Measurements from ENCODE around the gene SLC38A10. TPM values are rescaled to one million over a fixed set of nuclear protein-coding genes. Genes with fewer than 3 reads are reported as not detected.

The SLC38A10 gene
- polyA plus RNA-seq, 1 donor (not counting 4 experiments of a cell fraction or from before 2014, with no cell fraction given) = 16.8 TPM

GRCh38 chr17:81222906-81223761 lies 72.0 kb downstream of the SLC38A10 start, which contains the start of gene CEP131:
TSS of gene CEP131 (minus strand) at chr17:81222965. CDS start at chr17:81220056, 2,909 bp downstream.
- Histone ChIP-seq H3K4me2 (ENCODE audit: control insufficient read depth, extremely low read depth, insufficient read depth, low read depth, low read length) (peak within 1 kb of the TSS; percentile 87), H3K36me3 (ENCODE audit: control insufficient read depth in 2 of 2, extremely low read depth in 1 of 2, insufficient read depth in 2 of 2, low read length in 2 of 2) (no peaks in the 10 kb centered on the region), H2AFZ (ENCODE audit: control insufficient read depth, low read length) (peak within 1 kb of the TSS; percentile 84), H3K79me2 (ENCODE audit: control insufficient read depth, insufficient read depth, low read length) (no peaks in the 10 kb centered on the region), H3K4me3 (ENCODE audit: control insufficient read depth in 2 of 3, extremely low read depth in 1 of 3, insufficient read depth in 2 of 3, low read depth in 1 of 3, low read length in 3 of 3) (peak within 1 kb of the TSS; percentile 51 to 79 (median 67)), H3K4me1 (ENCODE audit: control insufficient read depth, extremely low read depth, insufficient read depth, low read length) (peaks cover 17% of the 10 kb centered on the region), H3K9me3 (ENCODE audit: control insufficient read depth, low read depth, low read length) (no peaks in the 10 kb centered on the region), H3K27ac (ENCODE audit: control insufficient read depth, insufficient read depth, low read length) (no peak within 1 kb of the TSS), H3K9me1 (ENCODE audit: control insufficient read depth, extremely low read depth, insufficient read depth, low read length) (no peaks in the 10 kb centered on the region), H3K9ac (ENCODE audit: control insufficient read depth, extremely low read depth, insufficient read depth, low read length) (peak within 1 kb of the TSS; percentile 56), H3K27me3 (ENCODE audit: control insufficient read depth, extremely low read depth, insufficient read depth, low read length) (no peaks in the 10 kb centered on the region), H4K20me1 (ENCODE audit: control insufficient read depth, extremely low read depth, insufficient read depth, low read length) (no peaks in the 10 kb centered on the region)
- TF ChIP-seq EZH2 (IDR thresholded peaks at IDR 0.05; ENCODE audit: low read length) (no peak), CTCF (optimal IDR thresholded peaks at IDR 0.05 in 1 of 3, IDR thresholded peaks at IDR 0.05 in 1 of 3, conservative IDR thresholded peaks at IDR 0.05 in 1 of 3; ENCODE audit: extremely low read depth in 1 of 3, insufficient read depth in 2 of 3, low read length in 3 of 3) (no peak)
- FAIRE-seq = no peak
- DNase-seq (ENCODE audit: low read depth, low spot score) = peak; percentile 92
- dilution Hi-C loops (cut with MboI; ENCODE audit: extremely low pct_ligation_motif_present, low sequenced_read_pairs) = no loop called here

GRCh38 chr17:81222620-81222905 lies 72.5 kb downstream of the SLC38A10 start:
- no peak for FAIRE-seq
- no peak for TF ChIP-seq EZH2 (IDR thresholded peaks at IDR 0.05; ENCODE audit: low read length)
- no peak for TF ChIP-seq CTCF (optimal IDR thresholded peaks at IDR 0.05 in 1 of 3, IDR thresholded peaks at IDR 0.05 in 1 of 3, conservative IDR thresholded peaks at IDR 0.05 in 1 of 3; ENCODE audit: extremely low read depth in 1 of 3, insufficient read depth in 2 of 3, low read length in 3 of 3)
- no peaks in the 10 kb centered on the region for H3K27me3 ChIP-seq (ENCODE audit: control insufficient read depth, extremely low read depth, insufficient read depth, low read length)
- H3K27ac ChIP-seq (ENCODE audit: control insufficient read depth, insufficient read depth, low read length) = no peak overlapping the region
- H3K9me3 ChIP-seq (ENCODE audit: control insufficient read depth, low read depth, low read length) = no peaks in the 10 kb centered on the region
- no peaks in the 10 kb centered on the region for H4K20me1 ChIP-seq (ENCODE audit: control insufficient read depth, extremely low read depth, insufficient read depth, low read length)
- peak overlapping the region; percentile 71 for H2AFZ ChIP-seq (ENCODE audit: control insufficient read depth, low read length)
- H3K9ac ChIP-seq (ENCODE audit: control insufficient read depth, extremely low read depth, insufficient read depth, low read length) = peak overlapping the region; percentile 56
- H3K4me3 ChIP-seq (ENCODE audit: control insufficient read depth in 2 of 3, extremely low read depth in 1 of 3, insufficient read depth in 2 of 3, low read depth in 1 of 3, low read length in 3 of 3) = peak overlapping the region; percentile 51 to 79 (median 67)
- peaks cover 17% of the 10 kb centered on the region for H3K4me1 ChIP-seq (ENCODE audit: control insufficient read depth, extremely low read depth, insufficient read depth, low read length)
- H3K4me2 ChIP-seq (ENCODE audit: control insufficient read depth, extremely low read depth, insufficient read depth, low read depth, low read length) = peak overlapping the region; percentile 87
- no peaks in the 10 kb centered on the region for H3K36me3 ChIP-seq (ENCODE audit: control insufficient read depth in 2 of 2, extremely low read depth in 1 of 2, insufficient read depth in 2 of 2, low read length in 2 of 2)
- dilution Hi-C loops (cut with MboI; ENCODE audit: extremely low pct_ligation_motif_present, low sequenced_read_pairs) = no loop called here
- H3K79me2 ChIP-seq (ENCODE audit: control insufficient read depth, insufficient read depth, low read length) = no peaks in the 10 kb centered on the region
- H3K9me1 ChIP-seq (ENCODE audit: control insufficient read depth, extremely low read depth, insufficient read depth, low read length) = no peaks in the 10 kb centered on the region
- DNase-seq (ENCODE audit: low read depth, low spot score) = no peak
